ENCODE measurements around the gene FANK1.

FANK1 gene

GRCh38 chr10:125982260-125982948 lies 86.0 kb downstream of the FANK1 start:
- Histone ChIP-seq H3K36me3 (ENCODE audit: control insufficient read depth, low read depth, low read length) (no peaks in the 10 kb centered on the region), H3K9ac (ENCODE audit: low read length) (no peak overlapping the region), H3K27ac (ENCODE audit: low read length) (no peak overlapping the region), H3K4me3 (ENCODE audit: low read length) (no peak overlapping the region), H3K9me3 (ENCODE audit: control insufficient read depth, low read depth, low read length) (no peaks in the 10 kb centered on the region), H3K4me1 (ENCODE audit: control insufficient read depth, low read depth, low read length) (peaks cover 12% of the 10 kb centered on the region), H3K27me3 (ENCODE audit: control insufficient read depth, insufficient read depth, low read length) (no peaks in the 10 kb centered on the region)

- no peaks in the 10 kb centered on the region for H3K36me3 ChIP-seq (ENCODE audit: control insufficient read depth, low read depth, low read length)
- H3K4me3 ChIP-seq (ENCODE audit: low read length): no peak overlapping the region
- no peak overlapping the region for H3K27ac ChIP-seq (ENCODE audit: low read length)
- no peak overlapping the region for H3K9ac ChIP-seq (ENCODE audit: low read length)
- H3K9me3 ChIP-seq (ENCODE audit: control insufficient read depth, low read depth, low read length): no peaks in the 10 kb centered on the region
- H3K4me1 ChIP-seq (ENCODE audit: control insufficient read depth, low read depth, low read length): peaks cover 12% of the 10 kb centered on the region
- no peaks in the 10 kb centered on the region for H3K27me3 ChIP-seq (ENCODE audit: control insufficient read depth, insufficient read depth, low read length)
Observed at GRCh38 chr10:125983161-125983560, 86.8 kb downstream of the FANK1 start.

DNA sequence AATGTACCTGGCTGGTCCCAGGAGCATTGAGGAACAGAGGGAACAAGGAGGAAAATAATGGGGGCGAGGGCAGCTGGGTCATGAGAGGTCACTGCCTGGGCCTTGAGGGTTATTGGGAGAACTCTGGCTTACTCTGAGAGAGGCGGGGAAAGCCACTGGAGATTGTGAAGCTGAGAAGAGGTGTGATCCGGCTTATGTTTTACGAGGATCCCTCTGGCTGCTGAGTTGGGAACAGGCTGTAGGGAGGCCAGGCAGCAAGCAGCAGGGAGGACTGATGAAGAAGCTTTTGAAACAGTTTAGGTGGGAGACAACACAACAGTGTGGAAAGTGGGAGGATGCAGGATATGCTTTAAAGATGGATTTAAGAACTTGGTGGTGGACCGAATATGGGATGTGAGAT lies 87.3 kb downstream of the FANK1 start:
- Histone ChIP-seq H3K27me3 (ENCODE audit: control insufficient read depth, insufficient read depth, low read length) (no peaks in the 10 kb centered on the region), H3K27ac (ENCODE audit: low read length) (no peak overlapping the region), H3K36me3 (ENCODE audit: control insufficient read depth, low read depth, low read length) (no peaks in the 10 kb centered on the region), H3K9me3 (ENCODE audit: control insufficient read depth, low read depth, low read length) (no peaks in the 10 kb centered on the region), H3K4me1 (ENCODE audit: control insufficient read depth, low read depth, low read length) (peaks cover 12% of the 10 kb centered on the region), H3K9ac (ENCODE audit: low read length) (no peak overlapping the region), H3K4me3 (ENCODE audit: low read length) (no peak overlapping the region)

DNA sequence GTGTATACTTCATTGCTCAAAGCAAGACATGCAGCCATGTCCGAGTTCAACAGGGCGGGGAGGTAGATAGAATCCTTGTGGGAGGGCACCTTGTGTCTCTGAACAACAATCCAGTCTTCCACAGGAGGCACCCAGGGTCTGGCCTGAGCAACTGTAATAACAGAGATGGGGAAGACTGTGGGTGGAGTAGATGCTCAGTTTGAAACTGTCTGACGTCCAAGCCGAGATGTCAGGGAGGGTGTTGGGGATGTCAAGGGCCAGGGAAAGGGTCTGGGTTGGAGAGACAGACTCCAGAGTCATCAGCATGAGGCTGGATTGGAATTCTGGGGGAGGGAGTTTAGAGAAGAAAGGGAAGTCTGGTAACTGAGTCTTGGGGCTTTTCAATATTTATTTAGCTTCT lies 88.0 kb downstream of the FANK1 start:
- Histone ChIP-seq H3K4me1 (ENCODE audit: control insufficient read depth, low read depth, low read length) (peaks cover 12% of the 10 kb centered on the region), H3K27ac (ENCODE audit: low read length) (no peak overlapping the region), H3K36me3 (ENCODE audit: control insufficient read depth, low read depth, low read length) (no peaks in the 10 kb centered on the region), H3K9me3 (ENCODE audit: control insufficient read depth, low read depth, low read length) (no peaks in the 10 kb centered on the region), H3K4me3 (ENCODE audit: low read length) (no peak overlapping the region), H3K9ac (ENCODE audit: low read length) (no peak overlapping the region), H3K27me3 (ENCODE audit: control insufficient read depth, insufficient read depth, low read length) (no peaks in the 10 kb centered on the region)

GRCh38 chr10:125984865-125985495 lies 88.6 kb downstream of the FANK1 start:
- H3K27ac ChIP-seq (ENCODE audit: low read length): no peak overlapping the region
- H3K4me1 ChIP-seq (ENCODE audit: control insufficient read depth, low read depth, low read length): peaks cover 12% of the 10 kb centered on the region

DNA sequence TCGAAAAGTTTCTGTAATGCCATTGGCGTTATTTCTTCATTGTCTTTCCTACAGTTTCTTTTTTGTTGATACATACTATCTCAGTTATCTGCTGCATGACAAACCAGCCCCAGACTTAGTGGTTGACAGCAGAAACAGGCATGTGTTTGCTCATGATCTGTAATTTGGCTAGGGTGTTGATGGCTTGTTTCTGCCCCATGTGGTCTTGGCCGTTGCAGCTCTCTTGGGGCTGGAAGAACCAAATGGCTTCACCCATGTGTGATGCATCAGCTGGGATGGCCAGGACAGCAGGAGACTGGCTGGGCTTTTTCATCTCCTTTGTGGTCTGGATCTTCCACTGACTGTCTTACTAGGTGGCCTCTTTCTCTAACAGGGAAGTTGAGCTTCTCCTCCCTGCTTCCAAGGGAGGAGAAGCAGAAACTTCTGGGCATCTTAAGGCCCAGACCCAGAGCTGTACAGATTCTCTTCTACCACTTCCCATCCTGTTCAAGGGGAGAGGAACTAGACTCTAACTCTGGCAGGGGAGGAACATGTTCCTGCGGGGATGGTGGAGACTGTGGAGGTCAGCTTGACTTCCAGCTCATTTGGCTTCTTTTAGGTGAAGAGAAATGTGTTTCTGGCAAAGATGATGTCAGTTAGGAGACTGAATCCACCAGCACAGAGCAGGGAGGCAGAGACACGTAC lies 89.3 kb downstream of the FANK1 start:
- Histone ChIP-seq H3K4me1 (ENCODE audit: control insufficient read depth, low read depth, low read length) (peaks cover 12% of the 10 kb centered on the region), H3K9me3 (ENCODE audit: control insufficient read depth, low read depth, low read length) (no peaks in the 10 kb centered on the region), H3K4me3 (ENCODE audit: low read length) (no peak overlapping the region), H3K27ac (ENCODE audit: low read length) (no peak overlapping the region), H3K36me3 (ENCODE audit: control insufficient read depth, low read depth, low read length) (no peaks in the 10 kb centered on the region), H3K27me3 (ENCODE audit: control insufficient read depth, insufficient read depth, low read length) (no peaks in the 10 kb centered on the region), H3K9ac (ENCODE audit: low read length) (no peak overlapping the region)

More at GRCh38 chr10:125984865-125985495, 88.6 kb downstream of the FANK1 start:
- no peaks in the 10 kb centered on the region for H3K36me3 ChIP-seq (ENCODE audit: control insufficient read depth, low read depth, low read length)
- H3K9ac ChIP-seq (ENCODE audit: low read length): no peak overlapping the region
- H3K27me3 ChIP-seq (ENCODE audit: control insufficient read depth, insufficient read depth, low read length): no peaks in the 10 kb centered on the region
- no peak overlapping the region for H3K4me3 ChIP-seq (ENCODE audit: low read length)
- no peaks in the 10 kb centered on the region for H3K9me3 ChIP-seq (ENCODE audit: control insufficient read depth, low read depth, low read length)

GRCh38 chr10:125989791-125990190 lies 93.4 kb downstream of the FANK1 start:
- Histone ChIP-seq H3K27ac (ENCODE audit: low read length) (no peak overlapping the region), H3K4me1 (ENCODE audit: control insufficient read depth, low read depth, low read length) (no peaks in the 10 kb centered on the region), H3K4me3 (ENCODE audit: low read length) (no peak overlapping the region), H3K36me3 (ENCODE audit: control insufficient read depth, low read depth, low read length) (no peaks in the 10 kb centered on the region), H3K9me3 (ENCODE audit: control insufficient read depth, low read depth, low read length) (no peaks in the 10 kb centered on the region), H3K27me3 (ENCODE audit: control insufficient read depth, insufficient read depth, low read length) (no peaks in the 10 kb centered on the region), H3K9ac (ENCODE audit: low read length) (no peak overlapping the region)

- Histone ChIP-seq H3K9me3 (ENCODE audit: control insufficient read depth, low read depth, low read length) (no peaks in the 10 kb centered on the region), H3K4me3 (ENCODE audit: low read length) (no peak overlapping the region), H3K36me3 (ENCODE audit: control insufficient read depth, low read depth, low read length) (no peaks in the 10 kb centered on the region), H3K27me3 (ENCODE audit: control insufficient read depth, insufficient read depth, low read length) (no peaks in the 10 kb centered on the region), H3K9ac (ENCODE audit: low read length) (no peak overlapping the region), H3K4me1 (ENCODE audit: control insufficient read depth, low read depth, low read length) (no peaks in the 10 kb centered on the region), H3K27ac (ENCODE audit: low read length) (no peak overlapping the region)
Observed at GRCh38 chr10:125990974-125991373, 94.6 kb downstream of the FANK1 start.

DNA sequence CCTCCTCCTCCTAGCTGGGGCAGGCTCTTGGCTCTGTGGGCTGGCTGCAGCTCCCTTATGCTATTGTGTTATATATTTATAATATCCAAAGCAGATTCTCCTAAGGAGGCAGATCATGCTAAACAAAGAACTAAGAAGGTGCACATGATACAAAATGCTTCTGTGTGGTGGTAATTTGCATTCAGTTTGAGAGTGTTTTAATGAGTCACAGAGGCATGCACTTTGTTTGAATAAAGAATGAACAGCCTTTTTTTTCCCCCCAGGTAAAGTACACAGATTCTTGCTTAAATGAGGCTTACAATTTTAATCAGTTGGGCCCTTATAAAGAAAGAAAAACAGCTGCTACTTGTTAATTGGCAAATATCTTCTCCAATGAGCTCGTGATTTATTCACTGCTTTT lies 95.0 kb downstream of the FANK1 start:
- Histone ChIP-seq H3K4me1 (ENCODE audit: control insufficient read depth, low read depth, low read length) (no peaks in the 10 kb centered on the region), H3K27me3 (ENCODE audit: control insufficient read depth, insufficient read depth, low read length) (no peaks in the 10 kb centered on the region), H3K9ac (ENCODE audit: low read length) (no peak overlapping the region), H3K9me3 (ENCODE audit: control insufficient read depth, low read depth, low read length) (no peaks in the 10 kb centered on the region), H3K36me3 (ENCODE audit: control insufficient read depth, low read depth, low read length) (no peaks in the 10 kb centered on the region), H3K27ac (ENCODE audit: low read length) (no peak overlapping the region), H3K4me3 (ENCODE audit: low read length) (no peak overlapping the region)

DNA sequence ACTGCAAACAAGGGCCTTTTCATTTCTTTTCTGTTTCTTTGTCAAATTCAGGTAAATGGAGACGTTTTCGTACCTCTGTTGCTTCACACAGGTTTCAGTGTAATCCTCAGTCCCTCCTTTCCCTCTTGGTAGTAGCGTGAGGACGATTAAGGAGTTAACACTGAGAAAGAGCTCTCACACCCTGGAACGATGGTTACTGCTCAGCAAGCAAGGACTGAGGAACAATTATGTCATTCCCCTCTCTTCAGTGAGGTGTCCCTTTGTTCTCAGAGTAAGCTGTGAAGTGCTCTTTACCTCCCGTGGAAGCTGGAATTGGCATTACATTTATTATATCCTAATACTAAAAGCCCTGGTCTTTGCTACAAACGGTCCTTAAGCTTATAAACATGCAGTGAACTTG lies 95.9 kb downstream of the FANK1 start:
- Histone ChIP-seq H3K9ac (ENCODE audit: low read length) (no peak overlapping the region), H3K4me1 (ENCODE audit: control insufficient read depth, low read depth, low read length) (no peaks in the 10 kb centered on the region), H3K27me3 (ENCODE audit: control insufficient read depth, insufficient read depth, low read length) (no peaks in the 10 kb centered on the region), H3K27ac (ENCODE audit: low read length) (no peak overlapping the region), H3K36me3 (ENCODE audit: control insufficient read depth, low read depth, low read length) (no peaks in the 10 kb centered on the region), H3K4me3 (ENCODE audit: low read length) (no peak overlapping the region), H3K9me3 (ENCODE audit: control insufficient read depth, low read depth, low read length) (no peaks in the 10 kb centered on the region)

DNA sequence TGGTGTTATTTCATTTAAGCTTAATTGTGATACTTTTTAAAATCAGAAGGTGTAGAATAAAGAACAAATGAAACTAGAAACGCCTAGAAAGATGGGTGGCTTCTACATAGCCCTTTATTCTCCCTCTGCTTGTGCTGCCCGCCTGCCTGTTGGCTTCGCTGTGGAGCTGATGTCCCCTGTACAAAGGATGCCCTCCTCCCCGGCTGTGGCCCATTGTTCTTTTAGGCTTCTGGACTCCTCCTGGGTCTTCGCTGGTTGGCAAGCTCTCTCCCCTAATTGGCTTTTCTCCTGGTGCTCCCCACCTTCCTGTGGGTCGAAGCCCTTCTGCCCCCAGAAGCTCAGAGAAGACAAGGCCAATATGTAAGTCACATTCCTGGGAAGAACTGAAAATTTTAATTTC lies 98.2 kb downstream of the FANK1 start:
- no peak overlapping the region for H3K4me3 ChIP-seq (ENCODE audit: low read length)
- no peaks in the 10 kb centered on the region for H3K36me3 ChIP-seq (ENCODE audit: control insufficient read depth, low read depth, low read length)
- H3K4me1 ChIP-seq (ENCODE audit: control insufficient read depth, low read depth, low read length): no peaks in the 10 kb centered on the region
- no peak overlapping the region for H3K9ac ChIP-seq (ENCODE audit: low read length)
- H3K27me3 ChIP-seq (ENCODE audit: control insufficient read depth, insufficient read depth, low read length): no peaks in the 10 kb centered on the region
- H3K9me3 ChIP-seq (ENCODE audit: control insufficient read depth, low read depth, low read length): no peaks in the 10 kb centered on the region
- H3K27ac ChIP-seq (ENCODE audit: low read length): no peak overlapping the region

Measured in iPS-18a (cell line).